Osteoblast (primary cell): ENCODE data around the gene SIRPB1. TPM values are rescaled to one million over a fixed set of nuclear protein-coding genes. Genes with fewer than 3 reads are reported as not detected.

Experiments used
- DNase-seq: peaks from one replicate; pipeline ENCODE4 v3.0.0; 2011; ENCODE audit warnings: low spot score, mixed read lengths; ENCODE audit not compliant: insufficient read length; ENCODE audit errors: missing footprints
- H2AFZ ChIP-seq: 2 replicates; pipeline ENCODE4 v1.6.0; 2011; ENCODE audit warnings: mild to moderate bottlenecking, low read length
- H3K27ac ChIP-seq: 2 replicates; pipeline ENCODE4 v1.5.1; 2011; ENCODE audit warnings: mild to moderate bottlenecking, low read depth, low read length, moderate library complexity
- H3K27me3 ChIP-seq: 2 replicates; pipeline ENCODE4 v1.6.0; 2012; ENCODE audit warnings: mild to moderate bottlenecking, control low read depth, inconsistent platforms, low read length, moderate library complexity; ENCODE audit not compliant: insufficient read depth
- H3K36me3 ChIP-seq: 2 replicates; pipeline ENCODE4 v1.5.1; 2011; ENCODE audit warnings: mild to moderate bottlenecking, low read length, control low read depth, moderate library complexity; ENCODE audit not compliant: insufficient read depth
- H3K4me1 ChIP-seq: 2 replicates; pipeline ENCODE4 v1.5.1; 2011; ENCODE audit warnings: mild to moderate bottlenecking, low read length, control low read depth, moderate library complexity; ENCODE audit not compliant: insufficient read depth
- H3K4me2 ChIP-seq: 2 replicates; pipeline ENCODE4 v1.6.0; 2011; ENCODE audit warnings: mild to moderate bottlenecking, low read length; ENCODE audit not compliant: insufficient read depth
- H3K4me3 ChIP-seq: fragments of 200-600 bp; sonication (generic); 3 replicates; pipeline ENCODE4 v1.5.1; 2012; ENCODE audit warnings: mild to moderate bottlenecking, low read length, inconsistent platforms; ENCODE audit not compliant: insufficient read depth
- H3K79me2 ChIP-seq: 2 replicates; pipeline ENCODE4 v1.6.0; 2012; ENCODE audit warnings: mild to moderate bottlenecking, low read length, control low read depth, inconsistent platforms; ENCODE audit not compliant: insufficient read depth
- H3K9me3 ChIP-seq: 2 replicates; pipeline ENCODE4 v1.5.1; 2011; ENCODE audit warnings: low read depth, low read length, control low read depth
- H4K20me1 ChIP-seq: 2 replicates; pipeline ENCODE4 v1.6.0; 2012; ENCODE audit warnings: mild to moderate bottlenecking, low read length, control low read depth; ENCODE audit not compliant: insufficient read depth
- total RNA-seq: library from RNA; depleted of rRNA; stranded (reverse); fragments of >200 nt; gene quantifications from 2 replicates; pipeline ENCODE4 v1.2.3, GENCODE V29; 2012
- TF ChIP-seq, protein P1 (sequence below): IDR thresholded peaks from 2 replicates; pipeline ENCODE4 v1.5.1; 2011; ENCODE audit warnings: mild to moderate bottlenecking, low read depth, low read length, moderate library complexity; ENCODE audit errors: extremely low read depth

SIRPB1 gene
- total RNA-seq, 1 donor, result 0.72 TPM

DNA sequence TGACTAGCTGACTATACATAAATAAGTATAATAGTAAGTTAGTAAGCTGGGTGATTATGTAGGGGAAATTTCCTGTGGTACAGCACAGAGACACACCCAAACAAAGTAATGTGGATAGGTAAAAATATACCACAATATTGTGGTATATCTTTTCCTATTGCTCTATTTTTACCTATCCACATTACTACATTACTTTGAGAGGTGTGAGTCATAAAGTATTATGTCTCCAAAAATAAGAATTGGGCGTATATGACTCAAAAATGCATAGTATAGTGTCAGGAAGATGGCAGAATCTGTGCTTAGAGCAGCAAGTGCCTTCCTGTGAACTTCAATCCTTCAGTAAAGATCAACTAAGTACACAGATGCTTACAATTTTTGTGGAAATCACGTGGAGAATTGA is 40.4 kb upstream of the SIRPB1 start:
- Histone ChIP-seq H3K79me2 (no peaks in the 10 kb centered on the region), H3K27me3 (peaks cover 13% of the 10 kb centered on the region), H3K4me1 (no peaks in the 10 kb centered on the region), H2AFZ (no peak overlapping the region), H3K27ac (no peak overlapping the region), H3K4me2 (no peak overlapping the region), H4K20me1 (no peaks in the 10 kb centered on the region), H3K4me3 (no peak overlapping the region), H3K36me3 (no peaks in the 10 kb centered on the region), H3K9me3 (no peaks in the 10 kb centered on the region)
- DNase-seq, result no peak
- TF ChIP-seq, protein P1, sequence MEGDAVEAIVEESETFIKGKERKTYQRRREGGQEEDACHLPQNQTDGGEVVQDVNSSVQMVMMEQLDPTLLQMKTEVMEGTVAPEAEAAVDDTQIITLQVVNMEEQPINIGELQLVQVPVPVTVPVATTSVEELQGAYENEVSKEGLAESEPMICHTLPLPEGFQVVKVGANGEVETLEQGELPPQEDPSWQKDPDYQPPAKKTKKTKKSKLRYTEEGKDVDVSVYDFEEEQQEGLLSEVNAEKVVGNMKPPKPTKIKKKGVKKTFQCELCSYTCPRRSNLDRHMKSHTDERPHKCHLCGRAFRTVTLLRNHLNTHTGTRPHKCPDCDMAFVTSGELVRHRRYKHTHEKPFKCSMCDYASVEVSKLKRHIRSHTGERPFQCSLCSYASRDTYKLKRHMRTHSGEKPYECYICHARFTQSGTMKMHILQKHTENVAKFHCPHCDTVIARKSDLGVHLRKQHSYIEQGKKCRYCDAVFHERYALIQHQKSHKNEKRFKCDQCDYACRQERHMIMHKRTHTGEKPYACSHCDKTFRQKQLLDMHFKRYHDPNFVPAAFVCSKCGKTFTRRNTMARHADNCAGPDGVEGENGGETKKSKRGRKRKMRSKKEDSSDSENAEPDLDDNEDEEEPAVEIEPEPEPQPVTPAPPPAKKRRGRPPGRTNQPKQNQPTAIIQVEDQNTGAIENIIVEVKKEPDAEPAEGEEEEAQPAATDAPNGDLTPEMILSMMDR, result no peak

DNA sequence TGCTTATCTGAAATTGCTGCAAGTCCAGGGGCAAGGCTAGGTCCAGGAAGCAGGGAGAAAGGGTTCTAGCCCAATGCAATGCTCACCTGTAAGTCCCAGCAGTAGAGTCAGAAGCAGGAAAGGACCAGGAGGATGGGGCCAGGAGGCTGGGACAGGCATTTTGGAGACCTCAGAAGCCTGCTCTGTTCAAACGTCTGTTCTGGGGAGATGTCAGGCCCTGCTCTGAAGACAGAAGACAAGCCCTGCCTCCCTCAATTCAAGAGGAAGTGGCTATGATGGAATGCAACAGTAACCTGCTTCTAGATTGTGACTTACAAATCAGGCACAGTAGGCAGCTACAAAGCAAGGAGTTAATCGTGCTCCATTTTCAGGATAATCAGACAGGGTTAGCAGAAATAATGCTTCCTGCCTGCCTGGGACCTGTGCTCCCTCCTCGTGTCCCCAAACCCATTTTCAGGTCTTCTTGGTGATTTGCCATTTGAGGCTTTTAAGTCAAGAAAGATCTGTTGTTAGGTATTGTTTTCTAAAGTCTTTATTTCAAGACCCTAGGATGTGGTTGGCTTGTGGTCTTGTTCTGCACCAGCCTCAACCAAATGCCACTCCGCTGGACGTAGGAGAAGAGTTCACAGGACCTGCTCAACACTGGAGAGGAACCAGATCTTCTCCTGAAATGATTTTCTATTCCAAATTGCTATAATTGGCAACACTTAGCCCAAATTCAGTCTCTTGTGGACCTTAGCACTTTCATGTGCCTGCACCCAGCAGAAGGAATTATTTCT is 37.9 kb upstream of the SIRPB1 start, which contains the start of gene SIRPG:
TSS of gene SIRPG (minus strand) at position 224 of the 779 bp plus-strand sequence. CDS start at position 159, 65 bp downstream.
- H3K79me2 ChIP-seq, result no peaks in the 10 kb centered on the region
- H3K9me3 ChIP-seq, result no peaks in the 10 kb centered on the region
- H2AFZ ChIP-seq, result no peak within 1 kb of the TSS
- no peak for DNase-seq
- H3K27ac ChIP-seq, result no peak within 1 kb of the TSS
- TF ChIP-seq, protein P1, result no peak
- no peaks in the 10 kb centered on the region for H3K4me1 ChIP-seq
- H3K36me3 ChIP-seq, result no peaks in the 10 kb centered on the region
- no peaks in the 10 kb centered on the region for H4K20me1 ChIP-seq
- H3K4me2 ChIP-seq, result no peak within 1 kb of the TSS
- H3K27me3 ChIP-seq, result peaks cover 13% of the 10 kb centered on the region
- H3K4me3 ChIP-seq, result no peak within 1 kb of the TSS

DNA sequence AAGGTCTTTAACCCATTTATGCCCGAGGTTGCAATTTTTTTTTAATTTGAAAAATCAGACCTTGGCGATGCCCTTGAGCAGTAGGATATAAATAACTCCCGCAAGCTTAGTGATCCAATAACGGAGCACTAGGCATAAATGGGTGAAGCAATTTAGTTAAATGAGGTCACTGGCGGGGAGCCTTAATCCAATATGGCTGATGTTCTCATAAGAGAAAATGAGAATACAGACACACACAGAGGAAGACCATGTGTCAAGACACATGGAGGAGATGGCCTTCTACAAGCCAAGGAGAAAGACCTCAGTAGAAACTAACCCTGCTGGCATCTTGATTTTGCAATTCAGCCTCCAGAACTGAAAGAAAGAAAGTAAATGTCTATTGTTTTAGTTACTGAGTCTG is 37.0 kb upstream of the SIRPB1 start:
- no peaks in the 10 kb centered on the region for H3K4me1 ChIP-seq

DNA sequence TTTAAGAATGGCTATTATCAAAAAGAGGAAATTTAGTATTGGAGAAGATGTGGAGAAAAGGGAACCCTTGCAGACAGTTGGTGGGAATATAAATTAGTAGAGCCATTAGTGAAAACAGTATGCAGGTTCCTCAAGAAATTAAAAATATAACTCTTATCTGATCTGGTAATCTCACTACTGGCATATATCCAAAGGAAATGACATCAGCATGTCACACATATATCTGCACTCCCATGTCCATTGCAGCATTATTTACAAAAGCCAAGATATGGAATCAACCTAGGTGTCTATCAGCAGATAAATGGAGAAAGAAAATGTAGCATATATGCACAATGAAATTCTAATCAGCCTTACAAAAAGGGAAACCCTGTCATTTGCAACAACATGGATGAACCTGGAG is 35.2 kb upstream of the SIRPB1 start:
- Histone ChIP-seq H3K4me2 (no peak overlapping the region), H2AFZ (no peak overlapping the region), H3K27me3 (peaks cover 11% of the 10 kb centered on the region), H3K27ac (no peak overlapping the region), H3K4me1 (no peaks in the 10 kb centered on the region), H3K36me3 (no peaks in the 10 kb centered on the region), H4K20me1 (no peaks in the 10 kb centered on the region), H3K4me3 (no peak overlapping the region), H3K9me3 (no peaks in the 10 kb centered on the region), H3K79me2 (no peaks in the 10 kb centered on the region)
- TF ChIP-seq, protein P1, result no peak
- no peak for DNase-seq

More for the DNA sequence above, 37.0 kb upstream of the SIRPB1 start:
- Histone ChIP-seq H3K27ac (no peak overlapping the region), H3K36me3 (no peaks in the 10 kb centered on the region), H3K9me3 (no peaks in the 10 kb centered on the region), H3K4me2 (no peak overlapping the region), H3K4me3 (no peak overlapping the region), H3K27me3 (peaks cover 9% of the 10 kb centered on the region), H3K79me2 (no peaks in the 10 kb centered on the region), H2AFZ (no peak overlapping the region), H4K20me1 (no peaks in the 10 kb centered on the region)
- TF ChIP-seq, protein P1, result no peak
- DNase-seq, result no peak
